ENCODE data around the gene ANKRD6. TPM values are rescaled to one million over a fixed set of nuclear protein-coding genes. Genes with fewer than 3 reads are reported as not detected.
A peak's percentile ranks its signal among the peaks of the same experiment; 100 is the strongest.

ANKRD6 gene
- total RNA-seq, 2 donors from 2014 or later = 1.6 to 3.8 TPM

- Mint-ChIP-seq H3K9me3 (peaks cover 5% of the 10 kb centered on the region), H3K4me1 (peaks cover 10% of the 10 kb centered on the region), H3K27me3 (no peaks in the 10 kb centered on the region), H3K4me3 (no peak overlapping the region), H3K36me3 (ENCODE audit: low read depth) (no peaks in the 10 kb centered on the region), H3K27ac (no peak overlapping the region)
- no peak for ATAC-seq (replicated peaks)
Measured at GRCh38 chr6:89591745-89592144, 158.8 kb downstream of the ANKRD6 start.

GRCh38 chr6:89596056-89596455, 163.1 kb downstream of the ANKRD6 start:
- Mint-ChIP-seq H3K4me1 (peaks cover 16% of the 10 kb centered on the region), H3K27me3 (no peaks in the 10 kb centered on the region), H3K9me3 (peaks cover 10% of the 10 kb centered on the region), H3K4me3 (peak overlapping the region; percentile 49), H3K27ac (peak overlapping the region; percentile 95), H3K36me3 (ENCODE audit: low read depth) (no peaks in the 10 kb centered on the region)
- peak; percentile 85 for ATAC-seq (replicated peaks)

DNA sequence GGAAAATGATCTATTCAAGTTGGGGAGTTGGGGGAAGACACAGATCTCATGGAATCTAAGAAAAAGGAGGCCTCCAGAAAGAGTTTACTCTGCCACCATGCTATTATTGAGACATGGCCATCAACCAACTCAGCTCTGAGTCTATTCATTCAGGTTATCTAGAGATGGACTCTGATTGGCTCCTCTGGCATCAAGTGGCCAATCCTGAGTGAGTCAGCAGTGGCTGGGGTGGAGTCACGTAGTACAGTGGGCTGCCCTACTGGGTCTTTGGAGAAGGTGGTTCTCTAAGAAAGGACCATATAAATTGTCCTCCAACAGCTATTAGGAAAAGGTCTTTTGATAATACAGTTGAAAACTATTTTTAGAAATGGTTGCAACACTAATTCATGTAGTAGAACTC, 163.5 kb downstream of the ANKRD6 start:
- Mint-ChIP-seq H3K4me1 (peaks cover 16% of the 10 kb centered on the region), H3K4me3 (peak overlapping the region; percentile 49), H3K27ac (peak overlapping the region; percentile 95), H3K9me3 (peaks cover 10% of the 10 kb centered on the region), H3K36me3 (ENCODE audit: low read depth) (no peaks in the 10 kb centered on the region), H3K27me3 (no peaks in the 10 kb centered on the region)
- ATAC-seq (replicated peaks) = peak; percentile 63

DNA sequence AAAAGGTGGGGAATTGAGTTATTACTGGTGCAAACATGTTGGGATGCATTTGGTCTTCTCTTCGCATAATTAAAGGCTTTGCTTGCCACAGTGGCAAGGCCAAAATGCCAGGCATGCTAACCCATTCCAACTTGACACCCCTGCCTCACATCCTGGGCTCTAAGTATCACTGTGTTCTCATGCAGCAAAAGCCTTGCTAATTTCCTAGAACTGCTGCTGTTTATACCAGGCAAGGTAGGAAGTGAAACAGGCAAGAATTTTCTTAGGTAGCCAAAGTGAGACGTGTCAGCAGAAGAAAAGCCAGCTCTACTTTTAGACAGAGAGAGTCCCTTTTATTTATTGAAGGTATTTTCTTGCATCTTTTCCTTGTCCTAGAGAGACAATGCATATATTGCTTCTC, 164.4 kb downstream of the ANKRD6 start:
- no peak for ATAC-seq (replicated peaks)
- Mint-ChIP-seq H3K27me3 (no peaks in the 10 kb centered on the region), H3K36me3 (ENCODE audit: low read depth) (no peaks in the 10 kb centered on the region), H3K27ac (no peak overlapping the region), H3K9me3 (peaks cover 10% of the 10 kb centered on the region), H3K4me1 (peaks cover 16% of the 10 kb centered on the region), H3K4me3 (no peak overlapping the region)

GRCh38 chr6:89597988-89598387, 165.0 kb downstream of the ANKRD6 start:
- Mint-ChIP-seq H3K27ac (no peak overlapping the region), H3K9me3 (peaks cover 10% of the 10 kb centered on the region), H3K27me3 (no peaks in the 10 kb centered on the region), H3K4me3 (no peak overlapping the region), H3K36me3 (ENCODE audit: low read depth) (no peaks in the 10 kb centered on the region), H3K4me1 (peaks cover 16% of the 10 kb centered on the region)
- no peak for ATAC-seq (replicated peaks)

- ATAC-seq (replicated peaks) = no peak
- no peak overlapping the region for H3K4me3 Mint-ChIP-seq
- H3K36me3 Mint-ChIP-seq (ENCODE audit: low read depth) = no peaks in the 10 kb centered on the region
- peaks cover 16% of the 10 kb centered on the region for H3K4me1 Mint-ChIP-seq
- peaks cover 10% of the 10 kb centered on the region for H3K9me3 Mint-ChIP-seq
- no peak overlapping the region for H3K27ac Mint-ChIP-seq
- no peaks in the 10 kb centered on the region for H3K27me3 Mint-ChIP-seq
Measured at GRCh38 chr6:89599727-89600126, 166.8 kb downstream of the ANKRD6 start.

GRCh38 chr6:89602166-89602565, 169.2 kb downstream of the ANKRD6 start:
- peaks cover 5% of the 10 kb centered on the region for H3K9me3 Mint-ChIP-seq

GRCh38 chr6:89604653-89605052, 171.7 kb downstream of the ANKRD6 start:
- H3K27ac Mint-ChIP-seq = no peak overlapping the region
- no peak for ATAC-seq (replicated peaks)
- H3K4me3 Mint-ChIP-seq = no peak overlapping the region
- no peaks in the 10 kb centered on the region for H3K4me1 Mint-ChIP-seq
- H3K27me3 Mint-ChIP-seq = no peaks in the 10 kb centered on the region
- H3K36me3 Mint-ChIP-seq (ENCODE audit: low read depth) = no peaks in the 10 kb centered on the region
- no peaks in the 10 kb centered on the region for H3K9me3 Mint-ChIP-seq

More at GRCh38 chr6:89602166-89602565, 169.2 kb downstream of the ANKRD6 start:
- no peak for ATAC-seq (replicated peaks)
- Mint-ChIP-seq H3K27me3 (no peaks in the 10 kb centered on the region), H3K36me3 (ENCODE audit: low read depth) (no peaks in the 10 kb centered on the region), H3K4me1 (peaks cover 3% of the 10 kb centered on the region), H3K4me3 (no peak overlapping the region), H3K27ac (no peak overlapping the region)

DNA sequence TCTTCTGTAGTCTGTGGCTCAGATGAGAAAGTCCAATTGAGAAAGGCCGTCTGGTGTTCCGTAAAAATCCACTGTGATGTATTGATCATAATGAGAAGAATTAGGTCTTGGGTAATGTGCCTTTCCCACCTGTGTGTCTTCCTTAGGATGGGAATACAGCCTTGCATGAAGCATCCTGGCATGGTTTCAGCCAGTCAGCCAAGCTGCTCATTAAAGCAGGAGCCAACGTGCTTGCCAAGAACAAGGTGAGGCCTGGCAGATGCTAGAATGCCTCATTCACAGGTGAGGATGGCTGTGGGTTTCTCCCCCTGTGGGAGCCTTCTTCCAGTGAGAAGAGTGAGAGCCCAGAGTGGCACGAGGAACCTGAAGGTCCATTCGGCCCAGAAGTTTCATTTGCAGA, 172.9 kb downstream of the ANKRD6 start:
- no peaks in the 10 kb centered on the region for H3K4me1 Mint-ChIP-seq
- H3K9me3 Mint-ChIP-seq = no peaks in the 10 kb centered on the region
- no peak for ATAC-seq (replicated peaks)
- H3K4me3 Mint-ChIP-seq = no peak overlapping the region
- no peaks in the 10 kb centered on the region for H3K36me3 Mint-ChIP-seq (ENCODE audit: low read depth)
- no peak overlapping the region for H3K27ac Mint-ChIP-seq
- no peaks in the 10 kb centered on the region for H3K27me3 Mint-ChIP-seq

DNA sequence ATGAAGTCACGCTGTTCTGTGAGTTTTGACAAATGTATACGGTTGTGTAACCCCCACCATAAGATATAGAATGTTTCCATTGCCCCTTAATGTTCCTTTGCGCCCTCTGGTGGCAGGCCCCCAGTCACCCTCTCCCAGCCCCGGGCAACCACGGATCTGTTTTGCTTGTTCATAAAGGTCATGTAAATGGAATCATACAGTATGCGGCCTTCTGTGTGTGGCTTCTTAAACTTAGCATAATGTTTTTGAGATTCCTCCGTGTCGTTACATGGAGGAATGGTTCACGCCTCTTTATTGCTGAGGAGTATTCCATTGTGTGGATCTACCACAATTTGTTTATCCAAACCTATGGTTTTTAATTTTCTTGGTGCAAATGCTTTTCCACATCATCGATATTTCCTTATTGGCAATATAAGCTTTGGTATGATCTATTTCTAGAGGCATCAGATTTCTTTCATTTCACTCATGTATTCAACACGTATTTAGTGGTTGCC, 177.2 kb downstream of the ANKRD6 start:
- Mint-ChIP-seq H3K27me3 (no peaks in the 10 kb centered on the region), H3K27ac (no peak overlapping the region), H3K4me1 (no peaks in the 10 kb centered on the region), H3K36me3 (ENCODE audit: low read depth) (no peaks in the 10 kb centered on the region), H3K4me3 (no peak overlapping the region), H3K9me3 (no peaks in the 10 kb centered on the region)
- peak; percentile 82 for ATAC-seq (replicated peaks)

DNA sequence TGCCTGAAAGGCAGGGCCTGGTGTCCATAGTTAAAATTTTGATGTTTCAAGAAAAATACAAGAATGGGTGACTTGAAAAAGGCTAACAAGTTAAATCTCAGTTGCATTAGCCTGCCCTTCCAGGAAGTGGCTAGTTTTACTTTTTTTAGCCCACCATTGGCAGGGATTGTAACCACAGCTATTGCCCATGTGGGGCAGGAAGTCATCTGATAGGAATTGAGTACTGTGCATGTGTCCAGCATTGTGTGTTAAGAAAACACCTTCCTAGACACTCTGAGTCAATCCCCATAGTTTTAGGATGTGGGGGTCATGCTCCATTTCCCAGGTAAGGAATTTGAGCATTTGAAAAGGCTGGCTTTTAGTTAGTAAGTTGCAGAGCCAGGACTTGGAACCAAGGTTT, 178.7 kb downstream of the ANKRD6 start:
- no peaks in the 10 kb centered on the region for H3K4me1 Mint-ChIP-seq
- H3K27ac Mint-ChIP-seq = no peak overlapping the region
- no peaks in the 10 kb centered on the region for H3K27me3 Mint-ChIP-seq
- no peaks in the 10 kb centered on the region for H3K36me3 Mint-ChIP-seq (ENCODE audit: low read depth)
- H3K9me3 Mint-ChIP-seq = no peaks in the 10 kb centered on the region
- ATAC-seq (replicated peaks) = no peak
- H3K4me3 Mint-ChIP-seq = no peak overlapping the region

GRCh38 chr6:89612121-89612520, 179.2 kb downstream of the ANKRD6 start:
- H3K36me3 Mint-ChIP-seq (ENCODE audit: low read depth) = no peaks in the 10 kb centered on the region
- no peaks in the 10 kb centered on the region for H3K9me3 Mint-ChIP-seq
- no peaks in the 10 kb centered on the region for H3K4me1 Mint-ChIP-seq
- no peak overlapping the region for H3K4me3 Mint-ChIP-seq
- no peak overlapping the region for H3K27ac Mint-ChIP-seq
- no peaks in the 10 kb centered on the region for H3K27me3 Mint-ChIP-seq
- ATAC-seq (replicated peaks) = no peak

DNA sequence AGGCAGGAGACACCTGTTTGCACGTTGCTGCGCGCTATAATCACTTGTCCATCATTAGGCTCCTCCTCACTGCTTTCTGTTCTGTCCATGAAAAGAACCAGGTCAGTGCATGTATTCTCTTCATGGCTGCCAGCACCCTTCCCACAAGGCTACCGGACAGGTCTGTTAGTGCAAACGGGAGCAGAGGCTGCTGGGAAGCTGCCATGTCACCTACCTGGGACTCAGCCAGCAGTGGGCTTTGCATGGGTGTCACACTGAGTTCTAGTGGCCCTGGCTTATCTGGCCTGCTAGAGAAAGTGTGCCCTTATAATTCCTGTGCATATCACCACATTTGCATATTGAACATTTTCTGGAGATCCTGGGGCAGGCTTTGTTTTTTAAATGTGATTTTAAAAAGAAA, 180.8 kb downstream of the ANKRD6 start:
- Mint-ChIP-seq H3K4me1 (no peaks in the 10 kb centered on the region), H3K27ac (no peak overlapping the region), H3K4me3 (no peak overlapping the region), H3K27me3 (no peaks in the 10 kb centered on the region), H3K9me3 (no peaks in the 10 kb centered on the region), H3K36me3 (ENCODE audit: low read depth) (no peaks in the 10 kb centered on the region)
- no peak for ATAC-seq (replicated peaks)

GRCh38 chr6:89615882-89616281, 182.9 kb downstream of the ANKRD6 start:
- Mint-ChIP-seq H3K27ac (no peak overlapping the region), H3K4me1 (no peaks in the 10 kb centered on the region), H3K9me3 (no peaks in the 10 kb centered on the region), H3K4me3 (no peak overlapping the region), H3K27me3 (no peaks in the 10 kb centered on the region), H3K36me3 (ENCODE audit: low read depth) (no peaks in the 10 kb centered on the region)
- ATAC-seq (replicated peaks) = no peak

DNA sequence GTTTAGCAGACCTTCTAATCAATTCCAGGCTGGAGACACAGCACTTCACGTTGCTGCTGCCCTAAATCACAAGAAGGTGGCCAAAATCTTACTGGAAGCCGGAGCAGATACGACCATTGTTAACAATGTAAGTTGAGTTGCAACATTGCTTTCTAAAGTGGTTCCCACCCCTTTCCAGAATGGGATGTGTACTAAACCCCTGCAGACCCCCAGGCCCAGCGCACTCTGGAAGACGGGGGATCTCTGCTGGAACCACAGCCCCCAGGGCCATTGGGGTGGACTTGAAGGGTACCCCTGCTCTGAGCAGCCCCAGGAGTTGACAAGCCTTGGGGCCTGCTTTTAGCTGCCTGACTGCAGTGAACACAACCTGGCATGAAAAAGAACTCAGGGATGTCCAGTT, 183.6 kb downstream of the ANKRD6 start:
- no peak for ATAC-seq (replicated peaks)
- no peaks in the 10 kb centered on the region for H3K36me3 Mint-ChIP-seq (ENCODE audit: low read depth)

DNA sequence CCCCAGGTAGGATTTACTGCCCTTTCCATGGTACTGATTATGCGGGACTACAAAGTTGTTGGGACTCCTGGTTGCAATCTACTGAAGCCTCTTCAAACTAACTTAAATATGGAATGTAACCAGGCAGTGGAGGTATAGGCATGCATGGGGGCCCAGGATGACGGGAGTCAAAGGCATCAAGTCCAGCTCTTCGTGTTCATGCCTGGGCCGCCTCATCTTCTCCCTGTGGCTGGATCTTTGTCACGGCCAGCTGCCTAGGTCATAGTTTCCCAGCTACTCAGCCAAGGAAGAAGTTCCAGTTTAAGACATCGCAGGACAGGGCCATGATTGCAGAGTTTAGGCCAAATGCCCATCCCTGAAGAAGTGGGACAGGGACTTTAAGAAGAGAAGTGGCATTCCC, 185.1 kb downstream of the ANKRD6 start:
- no peaks in the 10 kb centered on the region for H3K9me3 Mint-ChIP-seq
- H3K4me3 Mint-ChIP-seq = no peak overlapping the region
- no peak overlapping the region for H3K27ac Mint-ChIP-seq
- no peaks in the 10 kb centered on the region for H3K36me3 Mint-ChIP-seq (ENCODE audit: low read depth)
- no peak for ATAC-seq (replicated peaks)
- no peaks in the 10 kb centered on the region for H3K27me3 Mint-ChIP-seq
- H3K4me1 Mint-ChIP-seq = no peaks in the 10 kb centered on the region

More for the DNA sequence above, 183.6 kb downstream of the ANKRD6 start:
- Mint-ChIP-seq H3K4me1 (no peaks in the 10 kb centered on the region), H3K4me3 (no peak overlapping the region), H3K27ac (no peak overlapping the region), H3K27me3 (no peaks in the 10 kb centered on the region), H3K9me3 (no peaks in the 10 kb centered on the region)

All from activated T-helper 17 cell treated with anti-CD3 and anti-CD28 coated beads, Interleukin-2, amount 50 U/mL, for 72 hours (primary cell).